22Rv1 (cell line): ENCODE results near the gene TCEAL9.

Source experiments
- H3K27ac ChIP-seq: fragments of 450-650 bp; 2 replicates; pipeline ENCODE4 v1.5.1; 2017
- CTCF ChIP-seq: fragments of 450-650 bp; IDR thresholded peaks from 2 replicates; pipeline ENCODE4 v1.5.1; 2017; ENCODE audit warnings: mild to moderate bottlenecking
- ZFX ChIP-seq: fragments of 450-650 bp; IDR thresholded peaks from 2 replicates; pipeline ENCODE4 v1.6.1; 2017; ENCODE audit warnings: antibody characterized with exemption, borderline replicate concordance

TCEAL9 gene

DNA sequence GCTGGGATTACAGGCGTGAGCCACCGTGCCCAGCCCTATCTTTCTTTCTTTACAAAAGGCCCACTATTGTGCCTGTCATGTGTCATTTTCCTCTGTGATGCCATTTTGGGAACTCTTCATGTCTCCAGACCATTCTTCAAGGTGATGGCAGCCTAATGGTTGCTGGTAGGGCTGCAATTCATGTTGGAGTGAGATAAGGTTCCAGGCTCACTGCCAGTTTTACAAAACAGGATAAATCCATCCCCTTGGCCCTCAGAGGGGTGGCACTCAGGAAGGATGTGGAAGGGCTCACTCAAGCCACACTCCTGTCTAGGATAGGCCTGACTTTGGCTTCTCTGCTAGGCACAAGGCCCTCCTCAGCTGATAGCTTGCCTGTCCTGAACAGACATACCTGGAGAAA is 3.8 kb downstream of the TCEAL9 start:
- no peak overlapping the region for H3K27ac ChIP-seq
- TF ChIP-seq ZFX (no peak), CTCF (no peak)

GRCh38 chrX:103360916-103361315 is 4.6 kb downstream of the TCEAL9 start:
- no peak overlapping the region for H3K27ac ChIP-seq

GRCh38 chrX:103361798-103362197 is 5.5 kb downstream of the TCEAL9 start:
- no peak for TF ChIP-seq ZFX
- no peak for TF ChIP-seq CTCF
- H3K27ac ChIP-seq: no peak overlapping the region

More at GRCh38 chrX:103360916-103361315, 4.6 kb downstream of the TCEAL9 start:
- TF ChIP-seq ZFX (no peak), CTCF (no peak)

- no peak overlapping the region for H3K27ac ChIP-seq
- TF ChIP-seq ZFX (no peak), CTCF (no peak)
These were observed 6.2 kb downstream of the TCEAL9 start for GRCh38 chrX:103362474-103362873.

GRCh38 chrX:103363046-103363445 is 6.7 kb downstream of the TCEAL9 start:
- no peak for TF ChIP-seq ZFX
- TF ChIP-seq CTCF: no peak
- no peak overlapping the region for H3K27ac ChIP-seq

- TF ChIP-seq CTCF (no peak), ZFX (no peak)
- H3K27ac ChIP-seq: no peak overlapping the region
These were observed 11.2 kb downstream of the TCEAL9 start for GRCh38 chrX:103367502-103367901.

DNA sequence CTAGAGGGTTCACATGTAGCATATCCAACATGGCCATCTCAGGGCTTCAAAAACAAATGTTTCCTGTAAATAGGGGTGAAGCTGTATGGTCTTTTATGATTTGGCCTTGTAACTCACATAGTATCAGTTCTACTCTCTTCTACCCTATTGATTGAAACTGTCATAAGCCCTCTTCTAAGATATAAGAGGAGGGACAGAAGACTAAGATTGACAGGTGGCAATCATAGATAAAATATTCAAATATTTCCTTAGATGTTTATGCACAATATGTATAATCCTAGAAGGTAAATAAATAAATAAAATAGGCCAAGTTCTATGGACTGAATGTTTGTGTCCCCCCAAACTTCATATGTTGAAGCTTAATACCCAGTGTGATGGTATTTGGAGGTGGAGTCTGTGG is 13.2 kb downstream of the TCEAL9 start:
- H3K27ac ChIP-seq: no peak overlapping the region
- TF ChIP-seq ZFX (no peak), CTCF (no peak)
